ENCODE measurements around the gene SETSIP. TPM values are rescaled to one million over a fixed set of nuclear protein-coding genes. Genes with fewer than 3 reads are reported as not detected.

Gene SETSIP
- total RNA-seq, 4 donors from 2014 or later: not detected

DNA sequence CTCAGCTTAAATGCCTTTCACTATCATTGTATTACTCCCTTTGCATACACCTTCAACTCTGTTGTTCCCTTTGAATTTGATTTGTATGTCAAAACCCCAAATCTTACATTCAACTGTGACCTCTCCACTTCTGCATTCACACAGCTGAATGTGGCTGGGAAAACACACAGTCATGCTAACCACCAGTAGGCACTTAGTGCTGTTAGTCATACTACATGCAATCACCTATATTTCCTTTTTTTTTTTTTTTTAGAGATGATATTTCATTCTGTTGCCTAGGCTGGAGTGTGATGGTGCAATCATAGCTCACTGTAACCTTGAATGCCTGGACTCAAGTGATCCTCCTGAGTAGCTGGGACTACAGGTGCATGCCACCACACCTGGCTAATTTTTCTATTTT is 21.1 kb upstream of the SETSIP start:
- no peak overlapping the region for H3K27ac ChIP-seq
- TF ChIP-seq, protein P1, sequence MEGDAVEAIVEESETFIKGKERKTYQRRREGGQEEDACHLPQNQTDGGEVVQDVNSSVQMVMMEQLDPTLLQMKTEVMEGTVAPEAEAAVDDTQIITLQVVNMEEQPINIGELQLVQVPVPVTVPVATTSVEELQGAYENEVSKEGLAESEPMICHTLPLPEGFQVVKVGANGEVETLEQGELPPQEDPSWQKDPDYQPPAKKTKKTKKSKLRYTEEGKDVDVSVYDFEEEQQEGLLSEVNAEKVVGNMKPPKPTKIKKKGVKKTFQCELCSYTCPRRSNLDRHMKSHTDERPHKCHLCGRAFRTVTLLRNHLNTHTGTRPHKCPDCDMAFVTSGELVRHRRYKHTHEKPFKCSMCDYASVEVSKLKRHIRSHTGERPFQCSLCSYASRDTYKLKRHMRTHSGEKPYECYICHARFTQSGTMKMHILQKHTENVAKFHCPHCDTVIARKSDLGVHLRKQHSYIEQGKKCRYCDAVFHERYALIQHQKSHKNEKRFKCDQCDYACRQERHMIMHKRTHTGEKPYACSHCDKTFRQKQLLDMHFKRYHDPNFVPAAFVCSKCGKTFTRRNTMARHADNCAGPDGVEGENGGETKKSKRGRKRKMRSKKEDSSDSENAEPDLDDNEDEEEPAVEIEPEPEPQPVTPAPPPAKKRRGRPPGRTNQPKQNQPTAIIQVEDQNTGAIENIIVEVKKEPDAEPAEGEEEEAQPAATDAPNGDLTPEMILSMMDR (IDR thresholded peaks at IDR 0.05): no peak
- no peak for TF ChIP-seq POLR2A (IDR thresholded peaks at IDR 0.05)
- no peaks in the 10 kb centered on the region for H3K9me3 ChIP-seq
- no peaks in the 10 kb centered on the region for H3K36me3 ChIP-seq
- H3K4me1 ChIP-seq: no peaks in the 10 kb centered on the region
- no peak for DNase-seq
- H3K4me3 ChIP-seq: no peak overlapping the region
- H3K27me3 ChIP-seq: no peaks in the 10 kb centered on the region

DNA sequence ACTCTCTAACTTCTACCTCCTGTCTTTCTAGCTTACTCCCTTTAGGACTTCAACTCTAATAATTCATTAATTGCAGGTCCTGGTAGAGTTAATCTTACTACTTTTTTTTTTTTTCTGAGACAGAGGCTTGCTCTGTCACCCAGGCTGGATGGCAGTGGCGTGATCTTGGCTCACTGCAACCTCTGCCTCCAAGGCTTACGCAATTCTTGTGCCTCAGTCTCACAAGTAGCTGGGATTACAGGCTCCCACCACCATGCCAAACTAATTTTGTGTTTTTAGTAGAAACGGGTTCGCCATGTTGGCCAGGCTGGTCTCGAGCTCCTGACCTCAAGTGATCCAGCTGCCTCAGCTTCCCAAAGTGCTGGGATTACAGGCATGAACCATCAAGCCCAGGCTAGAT is 20.7 kb upstream of the SETSIP start:
- no peaks in the 10 kb centered on the region for H3K36me3 ChIP-seq
- H3K4me3 ChIP-seq: no peak overlapping the region
- no peak for DNase-seq
- H3K4me1 ChIP-seq: no peaks in the 10 kb centered on the region
- H3K27ac ChIP-seq: no peak overlapping the region
- TF ChIP-seq, protein P1 (IDR thresholded peaks at IDR 0.05): no peak
- TF ChIP-seq POLR2A (IDR thresholded peaks at IDR 0.05): no peak
- H3K27me3 ChIP-seq: no peaks in the 10 kb centered on the region
- no peaks in the 10 kb centered on the region for H3K9me3 ChIP-seq

DNA sequence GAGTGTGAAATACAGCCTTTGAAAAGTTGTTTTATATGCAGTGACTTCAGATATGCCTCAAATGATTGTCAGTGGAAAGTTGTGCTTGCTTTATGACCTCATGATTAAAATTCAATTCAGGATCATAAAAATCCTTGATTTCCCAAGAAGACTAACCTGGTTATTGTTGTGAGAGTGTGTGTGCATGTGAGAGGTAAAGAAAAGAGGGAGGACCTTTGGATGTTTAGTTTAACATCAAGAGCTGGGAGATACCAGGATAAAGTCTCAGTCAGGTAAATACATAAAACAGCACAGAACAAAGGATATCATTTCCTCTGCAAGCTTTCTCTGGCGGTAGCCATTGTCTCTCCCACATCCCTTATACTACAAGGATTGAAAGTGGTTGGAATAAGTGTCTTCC is 19.4 kb upstream of the SETSIP start:
- Histone ChIP-seq H3K36me3 (no peaks in the 10 kb centered on the region), H3K27me3 (no peaks in the 10 kb centered on the region), H3K4me1 (no peaks in the 10 kb centered on the region), H3K27ac (no peak overlapping the region), H3K9me3 (no peaks in the 10 kb centered on the region), H3K4me3 (no peak overlapping the region)
- DNase-seq: no peak
- TF ChIP-seq, protein P1 (IDR thresholded peaks at IDR 0.05): no peak
- TF ChIP-seq POLR2A (IDR thresholded peaks at IDR 0.05): no peak

DNA sequence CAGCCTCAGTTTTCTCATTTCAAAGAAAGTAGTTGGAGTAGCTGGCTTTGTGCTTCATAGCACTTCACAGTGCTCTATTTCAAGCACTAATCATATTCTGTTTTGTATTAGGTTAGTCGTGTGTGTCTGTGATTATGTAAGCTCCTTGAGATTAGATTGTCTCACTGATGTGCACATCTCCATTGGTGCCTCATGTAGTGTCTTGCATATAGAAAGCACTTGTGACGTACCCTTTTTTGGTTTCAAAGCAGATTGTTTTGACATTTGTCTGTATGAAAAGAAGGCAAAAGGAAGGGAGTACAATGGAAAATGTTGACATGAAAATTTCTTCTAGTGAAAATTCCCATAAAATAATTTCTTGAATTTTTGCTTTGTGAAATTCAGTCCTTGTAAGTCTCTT is 18.9 kb upstream of the SETSIP start:
- H3K4me1 ChIP-seq: no peaks in the 10 kb centered on the region
- no peaks in the 10 kb centered on the region for H3K9me3 ChIP-seq
- no peaks in the 10 kb centered on the region for H3K27me3 ChIP-seq
- TF ChIP-seq, protein P1 (IDR thresholded peaks at IDR 0.05): no peak
- no peak for TF ChIP-seq POLR2A (IDR thresholded peaks at IDR 0.05)
- DNase-seq: no peak
- no peak overlapping the region for H3K27ac ChIP-seq
- H3K4me3 ChIP-seq: no peak overlapping the region
- H3K36me3 ChIP-seq: no peaks in the 10 kb centered on the region

DNA sequence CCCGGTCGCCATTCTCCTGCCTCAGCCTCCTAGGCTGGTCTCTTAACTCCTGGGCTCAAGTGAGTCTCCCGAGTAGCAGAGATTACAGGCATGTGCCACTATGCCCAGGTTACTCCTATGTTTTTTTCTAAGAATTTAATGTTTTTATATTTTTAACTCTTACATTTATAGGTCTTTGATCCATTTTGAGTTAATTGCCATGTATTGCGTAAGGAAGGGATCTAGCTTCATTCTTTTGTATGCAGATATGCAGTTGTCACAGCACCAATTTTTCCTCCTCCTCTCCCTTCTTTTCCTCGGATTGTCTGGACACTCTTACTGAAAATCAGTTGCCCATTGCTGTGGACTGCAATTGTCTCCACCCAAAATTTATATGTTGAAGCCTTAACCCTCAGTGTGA is 16.4 kb upstream of the SETSIP start:
- no peak overlapping the region for H3K4me3 ChIP-seq
- H3K36me3 ChIP-seq: no peaks in the 10 kb centered on the region
- no peaks in the 10 kb centered on the region for H3K9me3 ChIP-seq
- DNase-seq: no peak
- no peaks in the 10 kb centered on the region for H3K4me1 ChIP-seq
- no peak overlapping the region for H3K27ac ChIP-seq
- H3K27me3 ChIP-seq: no peaks in the 10 kb centered on the region
- TF ChIP-seq, protein P1 (IDR thresholded peaks at IDR 0.05): no peak
- TF ChIP-seq POLR2A (IDR thresholded peaks at IDR 0.05): no peak

DNA sequence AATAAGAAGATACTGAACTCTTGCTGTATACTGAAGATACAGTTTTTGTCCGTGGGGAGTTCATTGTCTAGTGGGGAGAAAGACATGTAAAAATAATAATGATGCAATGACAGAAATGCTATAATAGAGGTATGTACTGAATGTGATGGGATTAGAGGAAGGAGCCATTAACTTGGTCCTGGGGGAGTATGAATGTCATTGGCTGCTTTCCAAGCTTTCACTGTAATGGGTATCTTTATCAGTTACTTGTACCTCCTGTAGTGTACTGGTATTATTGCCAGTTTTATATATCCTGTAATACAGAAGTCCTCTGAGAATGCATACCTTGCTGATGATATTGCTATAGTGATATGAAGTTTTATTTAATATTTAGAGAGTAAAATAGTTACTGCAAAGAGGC is 12.3 kb upstream of the SETSIP start:
- H3K36me3 ChIP-seq: no peaks in the 10 kb centered on the region
- H3K4me1 ChIP-seq: no peaks in the 10 kb centered on the region
- TF ChIP-seq, protein P1 (IDR thresholded peaks at IDR 0.05): no peak
- TF ChIP-seq POLR2A (IDR thresholded peaks at IDR 0.05): no peak
- H3K9me3 ChIP-seq: peaks cover 0 to 16% (median 5%) of the 10 kb centered on the region in 4 donors
- H3K4me3 ChIP-seq: no peak overlapping the region
- no peaks in the 10 kb centered on the region for H3K27me3 ChIP-seq
- H3K27ac ChIP-seq: no peak overlapping the region
- DNase-seq: no peak
